ENCODE measurements around the gene GLRB. TPM values are rescaled to one million over a fixed set of nuclear protein-coding genes. Genes with fewer than 3 reads are reported as not detected.

The GLRB gene
- total RNA-seq (4.8 and 7.2 TPM in 2 replicates), polyA plus RNA-seq (3.3 and 5.2 TPM in 2 replicates)

GRCh38 chr4:157075811-157076577 lies at the start of gene GLRB:
TSS of gene GLRB (plus strand) at chr4:157076150. CDS start at chr4:157078025, 1,875 bp downstream.
- Histone ChIP-seq H3K4me2 (peak within 1 kb of the TSS; percentile 88), H3K27me3 (no peaks in the 10 kb centered on the region), H3K4me3 (peak within 1 kb of the TSS; percentile 85), H3K36me3 (replicated peaks; ENCODE audit: insufficient read depth, low read depth) (no peaks in the 10 kb centered on the region), H3K9me2 (replicated peaks; ENCODE audit: insufficient read depth) (no peaks in the 10 kb centered on the region), H2AFZ (peak within 1 kb of the TSS; percentile 96), H3K4me1 (ENCODE audit: insufficient read depth) (no peaks in the 10 kb centered on the region), H3K27ac (no peak within 1 kb of the TSS), H3K79me2 (no peaks in the 10 kb centered on the region), H4K20me1 (ENCODE audit: insufficient read depth, poor library complexity, severe bottlenecking) (no peaks in the 10 kb centered on the region), H3K9me3 (ENCODE audit: low read depth) (no peaks in the 10 kb centered on the region)
- WGBS (ENCODE audit: low lambda C conversion rate, missing lambda C conversion rate), result 3% methylated on average over 50 of the region's 84 CpGs
- DNase-seq (ENCODE audit: low spot score), result peak; percentile 71
- TF ChIP-seq EZH2 (IDR thresholded peaks at IDR 0.05; ENCODE audit: borderline replicate concordance) (no peak), EZH2phosphoT487 (IDR thresholded peaks at IDR 0.05; ENCODE audit: low read depth, severe bottlenecking, unreplicated experiment) (no peak)
- TF ChIP-seq, protein P1, sequence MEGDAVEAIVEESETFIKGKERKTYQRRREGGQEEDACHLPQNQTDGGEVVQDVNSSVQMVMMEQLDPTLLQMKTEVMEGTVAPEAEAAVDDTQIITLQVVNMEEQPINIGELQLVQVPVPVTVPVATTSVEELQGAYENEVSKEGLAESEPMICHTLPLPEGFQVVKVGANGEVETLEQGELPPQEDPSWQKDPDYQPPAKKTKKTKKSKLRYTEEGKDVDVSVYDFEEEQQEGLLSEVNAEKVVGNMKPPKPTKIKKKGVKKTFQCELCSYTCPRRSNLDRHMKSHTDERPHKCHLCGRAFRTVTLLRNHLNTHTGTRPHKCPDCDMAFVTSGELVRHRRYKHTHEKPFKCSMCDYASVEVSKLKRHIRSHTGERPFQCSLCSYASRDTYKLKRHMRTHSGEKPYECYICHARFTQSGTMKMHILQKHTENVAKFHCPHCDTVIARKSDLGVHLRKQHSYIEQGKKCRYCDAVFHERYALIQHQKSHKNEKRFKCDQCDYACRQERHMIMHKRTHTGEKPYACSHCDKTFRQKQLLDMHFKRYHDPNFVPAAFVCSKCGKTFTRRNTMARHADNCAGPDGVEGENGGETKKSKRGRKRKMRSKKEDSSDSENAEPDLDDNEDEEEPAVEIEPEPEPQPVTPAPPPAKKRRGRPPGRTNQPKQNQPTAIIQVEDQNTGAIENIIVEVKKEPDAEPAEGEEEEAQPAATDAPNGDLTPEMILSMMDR (IDR thresholded peaks at IDR 0.05; ENCODE audit: poor library complexity), result no peak

- TF ChIP-seq, protein P1 (IDR thresholded peaks at IDR 0.05; ENCODE audit: poor library complexity), result no peak
- TF ChIP-seq EZH2 (IDR thresholded peaks at IDR 0.05; ENCODE audit: borderline replicate concordance) (no peak), EZH2phosphoT487 (IDR thresholded peaks at IDR 0.05; ENCODE audit: low read depth, severe bottlenecking, unreplicated experiment) (no peak)
- no peaks in the 10 kb centered on the region for H3K79me2 ChIP-seq
- H4K20me1 ChIP-seq (ENCODE audit: insufficient read depth, poor library complexity, severe bottlenecking), result no peaks in the 10 kb centered on the region
- H2AFZ ChIP-seq, result no peak overlapping the region
- DNase-seq (ENCODE audit: low spot score), result no peak
- H3K27me3 ChIP-seq, result no peaks in the 10 kb centered on the region
- H3K36me3 ChIP-seq (replicated peaks; ENCODE audit: insufficient read depth, low read depth), result no peaks in the 10 kb centered on the region
- no peaks in the 10 kb centered on the region for H3K4me1 ChIP-seq (ENCODE audit: insufficient read depth)
- H3K27ac ChIP-seq, result no peak overlapping the region
- no peak overlapping the region for H3K4me3 ChIP-seq
- H3K9me3 ChIP-seq (ENCODE audit: low read depth), result no peaks in the 10 kb centered on the region
- no peaks in the 10 kb centered on the region for H3K9me2 ChIP-seq (replicated peaks; ENCODE audit: insufficient read depth)
- H3K4me2 ChIP-seq, result no peak overlapping the region
Observed at GRCh38 chr4:157035471-157035870, 40.5 kb upstream of the GLRB start.

DNA sequence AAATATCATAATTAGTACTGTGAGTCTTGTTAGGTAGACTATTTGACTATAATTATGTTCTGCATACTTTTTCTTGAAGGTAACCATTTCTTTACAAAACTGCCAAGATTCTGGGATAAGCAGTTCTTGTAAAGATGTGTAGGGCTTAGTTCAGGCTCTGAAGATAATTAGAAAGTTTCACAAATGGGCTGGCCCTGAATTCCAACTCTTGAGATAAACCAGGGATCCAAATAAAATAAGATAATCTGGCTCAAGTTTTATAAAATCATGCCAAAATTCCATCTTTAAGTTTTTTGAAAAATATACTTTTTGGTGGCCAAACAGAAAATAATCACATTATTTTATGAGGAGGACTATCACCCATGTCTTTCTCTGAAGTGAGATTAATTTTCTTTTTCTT lies 35.5 kb upstream of the GLRB start:
- Histone ChIP-seq H3K9me2 (replicated peaks; ENCODE audit: insufficient read depth) (no peaks in the 10 kb centered on the region), H3K27me3 (no peaks in the 10 kb centered on the region), H3K27ac (no peak overlapping the region), H3K4me3 (no peak overlapping the region), H3K36me3 (replicated peaks; ENCODE audit: insufficient read depth, low read depth) (no peaks in the 10 kb centered on the region), H4K20me1 (ENCODE audit: insufficient read depth, poor library complexity, severe bottlenecking) (no peaks in the 10 kb centered on the region), H3K4me2 (no peak overlapping the region), H3K79me2 (no peaks in the 10 kb centered on the region), H3K9me3 (ENCODE audit: low read depth) (no peaks in the 10 kb centered on the region), H2AFZ (no peak overlapping the region), H3K4me1 (ENCODE audit: insufficient read depth) (no peaks in the 10 kb centered on the region)
- no peak for DNase-seq (ENCODE audit: low spot score)
- TF ChIP-seq EZH2phosphoT487 (IDR thresholded peaks at IDR 0.05; ENCODE audit: low read depth, severe bottlenecking, unreplicated experiment) (no peak), EZH2 (IDR thresholded peaks at IDR 0.05; ENCODE audit: borderline replicate concordance) (no peak)
- TF ChIP-seq, protein P1 (IDR thresholded peaks at IDR 0.05; ENCODE audit: poor library complexity), result no peak

All from hepatocyte (in vitro differentiated cells).